ENCODE measurements around the gene SPATA31D4.
"Not testable (repeated sequence)": the region's sequence is repeated elsewhere in the genome, so short reads cannot be mapped to it uniquely, and the experiment has no call there.

Gene SPATA31D4

GRCh38 chr9:81928305-81928704, at the start of gene SPATA31D4:
Gene SPATA31D4 (plus strand): TSS chr9:81928428. CDS start chr9:81928514, 86 bp downstream.
- not testable (repeated sequence) for DNase-seq

- DNase-seq, result no peak
Observed at GRCh38 chr9:81878530-81878929, 49.7 kb upstream of the SPATA31D4 start.

GRCh38 chr9:81879501-81879916, 48.7 kb upstream of the SPATA31D4 start:
- no peak for DNase-seq

GRCh38 chr9:81885602-81886001, 42.6 kb upstream of the SPATA31D4 start:
- DNase-seq, result no peak

- DNase-seq, result no peak
Observed at GRCh38 chr9:81886665-81887064, 41.6 kb upstream of the SPATA31D4 start.

GRCh38 chr9:81890104-81890503, 38.1 kb upstream of the SPATA31D4 start:
- DNase-seq, result no peak

GRCh38 chr9:81892440-81892839, 35.8 kb upstream of the SPATA31D4 start:
- DNase-seq, result no peak

GRCh38 chr9:81893929-81894328, 34.3 kb upstream of the SPATA31D4 start:
- no peak for DNase-seq

- DNase-seq, result no peak
Observed at GRCh38 chr9:81894891-81895290, 33.3 kb upstream of the SPATA31D4 start.

GRCh38 chr9:81896070-81896469, 32.2 kb upstream of the SPATA31D4 start:
- no peak for DNase-seq

GRCh38 chr9:81898851-81899250, 29.4 kb upstream of the SPATA31D4 start:
- DNase-seq, result no peak

GRCh38 chr9:81902196-81902595, 26.0 kb upstream of the SPATA31D4 start:
- DNase-seq, result no peak

GRCh38 chr9:81902626-81903025, 25.6 kb upstream of the SPATA31D4 start:
- DNase-seq, result no peak

- DNase-seq, result no peak
Observed at GRCh38 chr9:81906671-81907070, 21.6 kb upstream of the SPATA31D4 start.

GRCh38 chr9:81912135-81912534, 16.1 kb upstream of the SPATA31D4 start:
- DNase-seq, result no peak

- DNase-seq, result no peak
Observed at GRCh38 chr9:81915801-81916505, 12.3 kb upstream of the SPATA31D4 start.

- DNase-seq, result not testable (repeated sequence)
Observed at GRCh38 chr9:81918507-81918906, 9.7 kb upstream of the SPATA31D4 start.

- DNase-seq, result not testable (repeated sequence)
Observed at GRCh38 chr9:81930147-81930546, 1.9 kb downstream of the SPATA31D4 start.

- not testable (repeated sequence) for DNase-seq
Observed at GRCh38 chr9:81933547-81933946, 5.3 kb downstream of the SPATA31D4 start.

- DNase-seq, result not testable (repeated sequence)
Observed at GRCh38 chr9:81943393-81943792, 15.2 kb downstream of the SPATA31D4 start, which contains the start of gene SPATA31D3. Gene SPATA31D3 (plus strand): TSS chr9:81943500. CDS start chr9:81943586, 86 bp downstream.

GRCh38 chr9:81948650-81949049, 20.4 kb downstream of the SPATA31D4 start:
- DNase-seq, result not testable (repeated sequence)

- DNase-seq, result no peak
Observed at GRCh38 chr9:81953096-81953495, 24.9 kb downstream of the SPATA31D4 start.

GRCh38 chr9:81955625-81956024, 27.4 kb downstream of the SPATA31D4 start:
- DNase-seq, result no peak

- no peak for DNase-seq
Observed at GRCh38 chr9:81964218-81965171, 36.3 kb downstream of the SPATA31D4 start.
